Trophoblast cell (in vitro differentiated cells and primary cell): ENCODE results near the gene RANBP10.

Experiments
- DNase-seq, 2 donors: peaks; one replicate each; pipeline ENCODE4 v3.0.0-alpha.2; 2016
- H2AFZ ChIP-seq: 2 replicates; pipeline ENCODE4 v1.6.1; 2013; ENCODE audit warnings: low read length, moderate library complexity, mild to moderate bottlenecking; ENCODE audit not compliant: insufficient read depth, poor library complexity
- H2AK5ac ChIP-seq: 2 replicates; pipeline ENCODE4 v1.6.1; 2013; ENCODE audit warnings: mild to moderate bottlenecking, low read length
- H2BK120ac ChIP-seq: 2 replicates; pipeline ENCODE4 v1.6.1; 2013; ENCODE audit warnings: low read length, mild to moderate bottlenecking, moderate library complexity; ENCODE audit not compliant: insufficient read depth, poor library complexity
- H2BK12ac ChIP-seq: 2 replicates; pipeline ENCODE4 v1.6.1; 2013; ENCODE audit warnings: mild to moderate bottlenecking, low read length, moderate library complexity
- H2BK5ac ChIP-seq: 2 replicates; pipeline ENCODE4 v1.6.1; 2013; ENCODE audit warnings: low read length, low read depth, moderate library complexity, mild to moderate bottlenecking; ENCODE audit not compliant: poor library complexity
- H3K14ac ChIP-seq: 2 replicates; pipeline ENCODE4 v1.6.1; 2013; ENCODE audit warnings: mild to moderate bottlenecking, low read length
- H3K18ac ChIP-seq: 2 replicates; pipeline ENCODE4 v1.6.1; 2013; ENCODE audit warnings: mild to moderate bottlenecking, low read length
- H3K23ac ChIP-seq: 2 replicates; pipeline ENCODE4 v1.6.1; 2013; ENCODE audit warnings: low read length
- H3K27ac ChIP-seq: 2 replicates; pipeline ENCODE4 v1.5.1; 2013; ENCODE audit warnings: low read depth, mild to moderate bottlenecking, inconsistent platforms, low read length, moderate library complexity
- H3K27me3 ChIP-seq: 2 replicates; pipeline ENCODE4 v1.6.1; 2013; ENCODE audit warnings: inconsistent platforms, mild to moderate bottlenecking, low read length, moderate library complexity; ENCODE audit not compliant: insufficient read depth
- H3K36me3 ChIP-seq, 2 experiments: 1 replicate in 1 of 2; 2 replicates in 1 of 2; pipeline ENCODE4 v1.6.1; 2013; ENCODE audit warnings: low read length in 2 of 2, mild to moderate bottlenecking in 2 of 2, moderate library complexity in 1 of 2; ENCODE audit not compliant: insufficient read depth in 2 of 2, control insufficient read depth in 1 of 2
- H3K4ac ChIP-seq: 2 replicates; pipeline ENCODE4 v1.6.1; 2013; ENCODE audit warnings: low read depth, mild to moderate bottlenecking, low read length, moderate library complexity
- H3K4me1 ChIP-seq, 2 experiments: 1 replicate in 1 of 2; 2 replicates in 1 of 2; pipeline ENCODE4 v1.6.1; 2013; ENCODE audit warnings: low read length in 2 of 2, mild to moderate bottlenecking in 2 of 2, moderate library complexity in 1 of 2; ENCODE audit not compliant: insufficient read depth in 2 of 2, control insufficient read depth in 1 of 2
- H3K4me2 ChIP-seq: 2 replicates; pipeline ENCODE4 v1.6.1; 2013; ENCODE audit warnings: inconsistent platforms, mild to moderate bottlenecking, low read length, moderate library complexity
- H3K4me3 ChIP-seq: 2 replicates; pipeline ENCODE4 v1.5.1; 2013; ENCODE audit warnings: mild to moderate bottlenecking, low read depth, low read length, inconsistent platforms
- H3K79me1 ChIP-seq: one replicate; pipeline ENCODE4 v1.6.1; 2013; ENCODE audit warnings: low read length
- H3K79me2 ChIP-seq: 2 replicates; pipeline ENCODE4 v1.6.1; 2013; ENCODE audit warnings: low read length, mild to moderate bottlenecking; ENCODE audit not compliant: control insufficient read depth, insufficient read depth, poor library complexity
- H3K9ac ChIP-seq: 2 replicates; pipeline ENCODE4 v1.6.1; 2013; ENCODE audit warnings: mild to moderate bottlenecking, low read length
- H3K9me3 ChIP-seq: 2 replicates; pipeline ENCODE4 v1.6.1; 2013; ENCODE audit warnings: low read depth, mild to moderate bottlenecking, control low read depth, inconsistent platforms, low read length; ENCODE audit not compliant: insufficient read depth
- H4K12ac ChIP-seq: 2 replicates; pipeline ENCODE4 v1.6.1; 2013; ENCODE audit warnings: low read depth, mild to moderate bottlenecking, low read length, moderate library complexity
- H4K8ac ChIP-seq: 2 replicates; pipeline ENCODE4 v1.6.1; 2013; ENCODE audit warnings: low read depth, mild to moderate bottlenecking, low read length, moderate library complexity
- H4K91ac ChIP-seq: one replicate; pipeline ENCODE4 v1.6.1; 2013; ENCODE audit warnings: low read depth, mild to moderate bottlenecking, low read length, moderate library complexity
- WGBS: extraction: QIAGEN DNeasy Blood & Tissue Kit; methylation state at CpG from one replicate; pipeline ENCODE4 v1.1.7; 2013; ENCODE audit warnings: missing lambda C conversion rate; ENCODE audit not compliant: insufficient read length, insufficient coverage; ENCODE audit errors: extremely low coverage; 5-methylcytosine and 5-hydroxymethylcytosine counted together

Gene RANBP10

GRCh38 chr16:67707790-67708189, 98.6 kb downstream of the RANBP10 start:
- H3K4me1 ChIP-seq: peaks cover 0 to 5% of the 10 kb centered on the region in 2 experiments
- no peaks in the 10 kb centered on the region for H3K79me2 ChIP-seq
- H2BK120ac ChIP-seq: no peak overlapping the region
- H3K9ac ChIP-seq: no peak overlapping the region
- H3K36me3 ChIP-seq: no peaks in the 10 kb centered on the region
- H3K4ac ChIP-seq: no peak overlapping the region
- no peak overlapping the region for H3K4me2 ChIP-seq
- WGBS: no CpG with 5 or more reads among the region's 5 CpGs
- H3K23ac ChIP-seq: no peak overlapping the region
- no peak for DNase-seq
- no peak overlapping the region for H3K18ac ChIP-seq
- no peak overlapping the region for H4K91ac ChIP-seq
- no peaks in the 10 kb centered on the region for H3K27me3 ChIP-seq
- H2AFZ ChIP-seq: no peak overlapping the region
- no peaks in the 10 kb centered on the region for H3K9me3 ChIP-seq
- no peak overlapping the region for H4K12ac ChIP-seq
- no peak overlapping the region for H2AK5ac ChIP-seq
- no peak overlapping the region for H4K8ac ChIP-seq
- no peak overlapping the region for H3K14ac ChIP-seq
- no peak overlapping the region for H2BK12ac ChIP-seq
- H3K79me1 ChIP-seq: no peaks in the 10 kb centered on the region
- no peak overlapping the region for H3K4me3 ChIP-seq
- no peak overlapping the region for H3K27ac ChIP-seq
- no peak overlapping the region for H2BK5ac ChIP-seq

GRCh38 chr16:67707210-67707609, 99.2 kb downstream of the RANBP10 start:
- no peak overlapping the region for H4K91ac ChIP-seq
- no peak overlapping the region for H3K4ac ChIP-seq
- no CpG with 5 or more reads among the region's 4 CpGs for WGBS
- no peak overlapping the region for H3K18ac ChIP-seq
- no peak overlapping the region for H3K4me2 ChIP-seq
- peaks cover 0 to 5% of the 10 kb centered on the region in 2 experiments for H3K4me1 ChIP-seq
- H2AFZ ChIP-seq: no peak overlapping the region
- no peak overlapping the region for H3K23ac ChIP-seq
- no peaks in the 10 kb centered on the region for H3K36me3 ChIP-seq
- no peaks in the 10 kb centered on the region for H3K9me3 ChIP-seq
- H3K79me2 ChIP-seq: no peaks in the 10 kb centered on the region
- no peak overlapping the region for H3K14ac ChIP-seq
- H3K9ac ChIP-seq: no peak overlapping the region
- no peak overlapping the region for H3K4me3 ChIP-seq
- H2AK5ac ChIP-seq: no peak overlapping the region
- no peak overlapping the region for H2BK12ac ChIP-seq
- H4K8ac ChIP-seq: no peak overlapping the region
- H3K27ac ChIP-seq: no peak overlapping the region
- H3K79me1 ChIP-seq: no peaks in the 10 kb centered on the region
- H4K12ac ChIP-seq: no peak overlapping the region
- H2BK120ac ChIP-seq: no peak overlapping the region
- no peak for DNase-seq
- H3K27me3 ChIP-seq: no peaks in the 10 kb centered on the region
- H2BK5ac ChIP-seq: no peak overlapping the region

GRCh38 chr16:67704110-67704509, 102.2 kb downstream of the RANBP10 start:
- H3K14ac ChIP-seq: no peak overlapping the region
- H3K27ac ChIP-seq: no peak overlapping the region
- no peaks in the 10 kb centered on the region for H3K27me3 ChIP-seq
- H2BK120ac ChIP-seq: no peak overlapping the region
- peaks cover 0 to 5% of the 10 kb centered on the region in 2 experiments for H3K4me1 ChIP-seq
- H3K36me3 ChIP-seq: peaks cover under 1 to 2% of the 10 kb centered on the region in 2 experiments
- no peak overlapping the region for H3K23ac ChIP-seq
- H2BK12ac ChIP-seq: no peak overlapping the region
- no peak overlapping the region for H3K9ac ChIP-seq
- no peak overlapping the region for H3K4me3 ChIP-seq
- no peak overlapping the region for H2AFZ ChIP-seq
- H3K79me2 ChIP-seq: no peaks in the 10 kb centered on the region
- no peak for DNase-seq
- H3K4ac ChIP-seq: no peak overlapping the region
- H4K8ac ChIP-seq: no peak overlapping the region
- no peak overlapping the region for H4K91ac ChIP-seq
- H2AK5ac ChIP-seq: no peak overlapping the region
- peaks cover 3% of the 10 kb centered on the region for H3K9me3 ChIP-seq
- H3K18ac ChIP-seq: no peak overlapping the region
- no peaks in the 10 kb centered on the region for H3K79me1 ChIP-seq
- H2BK5ac ChIP-seq: no peak overlapping the region
- WGBS: no CpG with 5 or more reads among the region's 5 CpGs
- no peak overlapping the region for H4K12ac ChIP-seq
- H3K4me2 ChIP-seq: no peak overlapping the region

- H3K9me3 ChIP-seq: peaks cover 3% of the 10 kb centered on the region
- no peak overlapping the region for H2BK120ac ChIP-seq
- WGBS: no CpG with 5 or more reads among the region's 2 CpGs
- H3K36me3 ChIP-seq: peaks cover 2 to 3% of the 10 kb centered on the region in 2 experiments
- peaks cover 0 to 4% of the 10 kb centered on the region in 2 experiments for H3K4me1 ChIP-seq
- H3K27me3 ChIP-seq: no peaks in the 10 kb centered on the region
- no peak overlapping the region for H3K9ac ChIP-seq
- no peak for DNase-seq
- H2AK5ac ChIP-seq: peak overlapping the region; percentile 61
- no peak overlapping the region for H4K91ac ChIP-seq
- no peak overlapping the region for H3K14ac ChIP-seq
- no peaks in the 10 kb centered on the region for H3K79me2 ChIP-seq
- H3K18ac ChIP-seq: no peak overlapping the region
- no peaks in the 10 kb centered on the region for H3K79me1 ChIP-seq
- H3K23ac ChIP-seq: no peak overlapping the region
- no peak overlapping the region for H4K8ac ChIP-seq
- H3K4me3 ChIP-seq: no peak overlapping the region
- no peak overlapping the region for H3K27ac ChIP-seq
- H3K4ac ChIP-seq: no peak overlapping the region
- no peak overlapping the region for H2BK12ac ChIP-seq
- no peak overlapping the region for H2BK5ac ChIP-seq
- H4K12ac ChIP-seq: no peak overlapping the region
- H2AFZ ChIP-seq: no peak overlapping the region
- H3K4me2 ChIP-seq: no peak overlapping the region
Measured at GRCh38 chr16:67703626-67704025, 102.7 kb downstream of the RANBP10 start.
